Activated CD4-positive, alpha-beta T cell treated with anti-CD3 and anti-CD28 coated beads, Interleukin-2, amount 10 ng/mL, durations not matched to agents 7 days and 5 days (primary cell): ENCODE measurements around the gene TIMELESS. TPM values are rescaled to one million over a fixed set of nuclear protein-coding genes. Genes with fewer than 3 reads are reported as not detected.
"Not testable (repeated sequence)": the region's sequence is repeated elsewhere in the genome, so short reads cannot be mapped to it uniquely, and the experiment has no call there.

Experiments used
- CTCF ChIA-PET: fragments of 350-600 bp; sonication (Branson Sonifier 250); formaldehyde crosslinking; loops from one replicate; lab custom pipeline; 2021; ENCODE audit warnings: antibody characterized with exemption; lab: Charles Lee
- POLR2A ChIA-PET: fragments of 350-600 bp; sonication (Branson Sonifier 250); formaldehyde crosslinking; loops from one replicate; lab custom pipeline; 2021; ENCODE audit warnings: antibody characterized with exemption; lab: Charles Lee
- DNase-seq: peaks from one replicate; pipeline ENCODE4 v3.0.0-alpha.2; 2020
- H3K27ac Mint-ChIP-seq: one replicate; pipeline ENCODE4 v1.8.0; 2021; ENCODE audit warnings: mild to moderate bottlenecking, moderate library complexity, mixed read lengths
- H3K27me3 Mint-ChIP-seq: one replicate; pipeline ENCODE4 v1.8.0; 2021; ENCODE audit warnings: mixed read lengths
- H3K36me3 Mint-ChIP-seq: one replicate; pipeline ENCODE4 v1.8.0; 2021; ENCODE audit warnings: low read depth, mixed read lengths
- H3K4me1 Mint-ChIP-seq: one replicate; pipeline ENCODE4 v1.8.0; 2021; ENCODE audit warnings: mixed read lengths
- H3K4me3 Mint-ChIP-seq: one replicate; pipeline ENCODE4 v1.8.0; 2021; ENCODE audit warnings: mild to moderate bottlenecking, moderate library complexity, mixed read lengths
- H3K9me3 Mint-ChIP-seq: one replicate; pipeline ENCODE4 v1.8.0; 2021; ENCODE audit warnings: mixed read lengths
- total RNA-seq, 2 experiments: library from RNA; stranded (reverse); gene quantifications; one replicate each; pipeline ENCODE4 v1.2.3, GENCODE V29; 2021

Gene TIMELESS, protein sequence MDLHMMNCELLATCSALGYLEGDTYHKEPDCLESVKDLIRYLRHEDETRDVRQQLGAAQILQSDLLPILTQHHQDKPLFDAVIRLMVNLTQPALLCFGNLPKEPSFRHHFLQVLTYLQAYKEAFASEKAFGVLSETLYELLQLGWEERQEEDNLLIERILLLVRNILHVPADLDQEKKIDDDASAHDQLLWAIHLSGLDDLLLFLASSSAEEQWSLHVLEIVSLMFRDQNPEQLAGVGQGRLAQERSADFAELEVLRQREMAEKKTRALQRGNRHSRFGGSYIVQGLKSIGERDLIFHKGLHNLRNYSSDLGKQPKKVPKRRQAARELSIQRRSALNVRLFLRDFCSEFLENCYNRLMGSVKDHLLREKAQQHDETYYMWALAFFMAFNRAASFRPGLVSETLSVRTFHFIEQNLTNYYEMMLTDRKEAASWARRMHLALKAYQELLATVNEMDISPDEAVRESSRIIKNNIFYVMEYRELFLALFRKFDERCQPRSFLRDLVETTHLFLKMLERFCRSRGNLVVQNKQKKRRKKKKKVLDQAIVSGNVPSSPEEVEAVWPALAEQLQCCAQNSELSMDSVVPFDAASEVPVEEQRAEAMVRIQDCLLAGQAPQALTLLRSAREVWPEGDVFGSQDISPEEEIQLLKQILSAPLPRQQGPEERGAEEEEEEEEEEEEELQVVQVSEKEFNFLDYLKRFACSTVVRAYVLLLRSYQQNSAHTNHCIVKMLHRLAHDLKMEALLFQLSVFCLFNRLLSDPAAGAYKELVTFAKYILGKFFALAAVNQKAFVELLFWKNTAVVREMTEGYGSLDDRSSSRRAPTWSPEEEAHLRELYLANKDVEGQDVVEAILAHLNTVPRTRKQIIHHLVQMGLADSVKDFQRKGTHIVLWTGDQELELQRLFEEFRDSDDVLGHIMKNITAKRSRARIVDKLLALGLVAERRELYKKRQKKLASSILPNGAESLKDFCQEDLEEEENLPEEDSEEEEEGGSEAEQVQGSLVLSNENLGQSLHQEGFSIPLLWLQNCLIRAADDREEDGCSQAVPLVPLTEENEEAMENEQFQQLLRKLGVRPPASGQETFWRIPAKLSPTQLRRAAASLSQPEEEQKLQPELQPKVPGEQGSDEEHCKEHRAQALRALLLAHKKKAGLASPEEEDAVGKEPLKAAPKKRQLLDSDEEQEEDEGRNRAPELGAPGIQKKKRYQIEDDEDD
- total RNA-seq = 10 to 100 TPM; 59.5 to 63.6 TPM

DNA sequence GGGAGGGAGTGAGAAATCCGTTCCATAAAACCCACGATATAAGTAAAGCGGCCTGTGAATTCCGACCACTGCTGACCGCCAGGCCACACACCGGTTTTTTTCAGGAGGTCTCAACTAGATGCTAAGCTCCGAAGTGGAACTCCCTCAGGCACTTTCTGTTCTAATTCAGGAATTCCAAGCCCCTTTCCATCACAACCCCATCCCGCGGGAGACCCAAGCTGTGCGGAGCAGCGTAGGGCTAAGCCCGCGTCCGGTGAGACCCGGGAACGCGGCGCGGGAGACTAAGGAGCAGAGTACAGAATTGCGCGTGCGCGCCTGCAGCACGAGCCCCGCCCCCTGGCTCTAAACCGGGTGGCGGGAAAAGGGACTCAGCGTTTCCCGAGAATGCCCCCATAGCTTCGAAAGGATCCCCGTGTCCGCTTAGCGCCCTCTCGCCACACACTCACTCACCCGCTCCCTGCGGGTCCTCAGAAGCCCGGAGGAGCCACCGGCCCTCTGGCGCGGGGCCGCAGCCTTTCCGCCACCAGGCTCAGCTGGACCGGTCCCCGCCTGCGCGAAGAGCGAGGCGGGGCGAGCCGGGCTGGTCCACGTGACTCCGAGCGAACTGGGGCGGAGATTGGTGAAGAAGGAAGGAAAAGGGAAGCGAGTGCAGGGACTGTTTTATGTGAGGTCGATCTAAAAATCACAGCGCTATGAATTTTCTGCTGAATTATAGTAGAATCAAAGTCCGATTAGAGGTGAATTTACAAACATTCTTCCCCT, at the start of gene TIMELESS:
Gene TIMELESS (minus strand): TSS at position 567 of the 762 bp plus-strand sequence. CDS start 15,256 bp downstream, outside the sequence.
- Mint-ChIP-seq H3K36me3 (peaks cover 21% of the 10 kb centered on the region), H3K9me3 (peaks cover 3% of the 10 kb centered on the region), H3K27ac (peak within 1 kb of the TSS; percentile 89), H3K4me1 (peaks cover 37% of the 10 kb centered on the region), H3K27me3 (no peaks in the 10 kb centered on the region), H3K4me3 (peak within 1 kb of the TSS; percentile 86)
- POLR2A ChIA-PET = interaction anchor here (0.5 to 0.7 kb wide), 4 partner anchors 72 to 519 kb away, joined by 3 to 9 read pairs (median 4); partner anchors contain the start of gene RAB5B
- peak; percentile 88 for DNase-seq
- CTCF ChIA-PET = interaction anchor here (1.0 to 4.5 kb wide), 7 partner anchors 9 to 298 kb away, joined by 3 to 38 read pairs (median 4); partner anchors contain the start of genes SMARCC2 and STAT2

DNA sequence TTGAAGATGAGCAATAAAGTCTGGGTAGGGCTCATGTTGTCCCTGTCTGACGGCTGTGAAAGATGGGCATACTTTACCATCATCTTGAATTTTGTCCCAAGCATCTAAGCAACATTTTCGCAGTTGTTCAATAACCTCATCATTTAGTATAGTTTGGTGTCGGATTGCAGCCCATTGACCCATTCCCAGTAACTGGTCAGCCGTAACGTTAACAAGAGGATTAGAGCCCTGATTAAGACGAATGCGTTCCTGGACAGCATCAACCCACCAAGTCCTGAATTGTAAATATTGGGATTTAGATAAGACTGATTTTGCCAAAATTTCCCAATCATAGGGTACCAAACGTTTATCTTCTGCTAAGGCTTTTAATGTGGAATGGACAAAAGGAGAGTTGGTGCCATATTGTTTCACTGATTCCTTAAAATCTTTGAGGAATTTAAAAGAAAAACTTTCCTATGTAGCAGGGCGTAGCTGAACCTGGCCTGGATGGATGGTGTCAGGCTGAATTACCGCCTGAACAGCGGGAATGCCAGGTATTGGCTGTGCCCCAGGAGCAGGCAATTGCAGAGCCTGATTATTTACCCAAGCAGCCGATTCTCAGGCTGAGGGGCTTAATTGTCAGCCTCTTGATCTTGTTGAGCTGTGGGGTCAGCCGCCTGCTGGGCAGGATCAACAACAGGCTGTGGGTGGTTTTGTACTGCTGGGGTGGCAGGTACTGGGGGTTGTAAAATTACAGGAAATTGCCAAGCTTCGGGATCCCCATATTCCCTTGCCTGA, 49.1 kb upstream of the TIMELESS start:
- H3K4me1 Mint-ChIP-seq, CTCF ChIA-PET, H3K9me3 Mint-ChIP-seq, H3K27ac Mint-ChIP-seq, H3K36me3 Mint-ChIP-seq, H3K27me3 Mint-ChIP-seq, DNase-seq, POLR2A ChIA-PET, H3K4me3 Mint-ChIP-seq: not testable (repeated sequence)

DNA sequence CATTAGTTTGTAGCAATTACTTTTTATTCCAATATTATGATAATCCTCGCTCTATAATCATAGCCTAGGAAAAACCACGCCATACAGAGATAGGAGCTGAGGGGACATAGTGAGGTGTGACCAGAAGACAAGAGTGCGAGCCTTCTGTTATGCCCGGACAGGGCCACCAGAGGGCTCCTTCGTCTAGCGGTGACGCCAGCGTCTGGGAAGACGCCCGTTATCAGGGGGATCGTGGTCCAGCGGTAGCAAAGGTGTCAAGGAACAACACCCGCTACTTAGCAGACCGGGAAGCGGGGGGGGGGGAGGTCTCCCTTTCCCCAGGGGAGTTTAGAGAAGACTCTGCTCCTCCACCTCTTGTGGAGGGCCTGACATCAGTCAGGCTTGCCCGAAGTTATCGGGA, 47.5 kb upstream of the TIMELESS start:
- H3K9me3 Mint-ChIP-seq, H3K4me3 Mint-ChIP-seq, POLR2A ChIA-PET, H3K4me1 Mint-ChIP-seq, H3K27ac Mint-ChIP-seq, H3K36me3 Mint-ChIP-seq: not testable (repeated sequence)
- peaks cover 14% of the 10 kb centered on the region for H3K27me3 Mint-ChIP-seq
- CTCF ChIA-PET = interaction anchor here (1.0 to 1.5 kb wide), 2 partner anchors 11 to 352 kb away, joined by 3 to 5 read pairs; no protein-coding TSS in a partner anchor
- DNase-seq = peak; percentile 40

DNA sequence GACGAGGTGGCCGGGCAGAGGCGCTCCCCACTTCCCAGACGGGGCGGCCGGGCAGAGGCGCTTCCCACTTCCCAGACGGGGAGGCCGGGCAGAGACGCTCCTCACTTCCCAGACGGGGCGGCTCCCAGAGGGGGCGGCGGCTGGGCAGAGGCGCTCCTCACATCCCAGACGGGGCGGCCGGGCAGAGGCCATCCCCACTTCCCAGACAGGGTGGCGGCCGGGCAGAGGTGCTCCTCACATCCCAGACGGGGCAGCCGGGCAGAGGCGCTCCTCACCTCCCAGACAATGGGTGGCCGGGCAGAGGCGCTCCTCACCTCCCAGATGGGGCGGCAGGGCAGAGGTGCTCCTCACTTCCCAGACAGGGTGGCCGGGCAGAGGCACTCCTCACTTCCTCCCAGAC, 45.3 kb upstream of the TIMELESS start:
- POLR2A ChIA-PET, CTCF ChIA-PET: not testable (repeated sequence)

DNA sequence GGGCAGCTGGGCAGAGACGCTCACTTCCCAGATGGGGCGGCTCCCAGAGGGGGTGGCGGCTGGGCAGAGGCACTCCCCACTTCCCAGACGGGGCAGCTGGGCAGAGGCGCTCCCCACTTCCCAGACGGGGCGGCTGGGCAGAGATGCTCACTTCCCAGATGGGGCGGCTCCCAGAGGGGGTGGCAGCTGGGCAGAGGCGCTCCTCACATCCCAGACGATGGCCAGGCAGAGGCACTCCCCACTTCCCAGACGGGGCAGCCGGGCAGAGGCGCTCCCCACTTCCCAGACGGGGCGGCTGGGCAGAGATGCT, 44.8 kb upstream of the TIMELESS start:
- POLR2A ChIA-PET, H3K4me1 Mint-ChIP-seq: not testable (repeated sequence)

More for the DNA sequence above, 45.3 kb upstream of the TIMELESS start:
- H3K4me3 Mint-ChIP-seq, H3K27ac Mint-ChIP-seq, DNase-seq, H3K36me3 Mint-ChIP-seq, H3K4me1 Mint-ChIP-seq, H3K9me3 Mint-ChIP-seq: not testable (repeated sequence)
- peaks cover 27% of the 10 kb centered on the region for H3K27me3 Mint-ChIP-seq

DNA sequence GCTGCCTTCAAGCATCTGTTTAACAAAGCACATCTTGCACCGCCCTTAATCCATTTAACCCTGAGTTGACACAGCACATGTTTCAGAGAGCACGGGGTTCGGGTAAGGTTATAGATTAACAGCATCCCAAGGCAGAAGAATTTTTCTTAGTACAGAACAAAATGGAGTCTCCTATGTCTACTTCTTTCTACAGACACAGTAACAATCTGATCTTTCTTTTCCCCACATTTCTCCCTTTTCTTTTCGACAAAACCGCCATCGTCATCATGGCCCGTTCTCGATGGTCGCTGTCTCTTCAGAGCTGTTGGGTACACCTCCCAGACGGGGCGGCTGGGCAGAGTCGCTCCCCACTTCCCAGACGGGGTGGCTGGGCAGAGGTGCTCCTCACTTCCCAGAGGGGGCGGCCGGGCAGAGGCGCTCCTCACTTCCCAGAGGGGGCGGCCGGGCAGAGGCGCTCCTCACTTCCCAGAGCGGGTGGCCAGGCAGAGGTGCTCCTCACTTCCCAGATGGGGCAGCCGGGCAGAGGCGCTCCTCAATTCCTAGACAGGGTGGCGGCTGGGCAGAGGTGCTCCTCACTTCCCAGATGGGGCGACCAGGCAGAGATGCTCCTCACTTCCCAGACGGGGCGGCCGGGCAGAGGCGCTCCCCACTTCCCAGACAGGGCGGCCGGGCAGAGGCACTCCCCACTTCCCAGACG, 44.3 kb upstream of the TIMELESS start:
- H3K9me3 Mint-ChIP-seq, CTCF ChIA-PET, H3K36me3 Mint-ChIP-seq, POLR2A ChIA-PET, H3K27ac Mint-ChIP-seq, H3K4me3 Mint-ChIP-seq, DNase-seq, H3K4me1 Mint-ChIP-seq: not testable (repeated sequence)
- peaks cover 32% of the 10 kb centered on the region for H3K27me3 Mint-ChIP-seq

More for the DNA sequence above, 44.8 kb upstream of the TIMELESS start:
- H3K9me3 Mint-ChIP-seq, CTCF ChIA-PET, H3K27ac Mint-ChIP-seq, H3K4me3 Mint-ChIP-seq, H3K36me3 Mint-ChIP-seq, DNase-seq: not testable (repeated sequence)
- peaks cover 30% of the 10 kb centered on the region for H3K27me3 Mint-ChIP-seq

DNA sequence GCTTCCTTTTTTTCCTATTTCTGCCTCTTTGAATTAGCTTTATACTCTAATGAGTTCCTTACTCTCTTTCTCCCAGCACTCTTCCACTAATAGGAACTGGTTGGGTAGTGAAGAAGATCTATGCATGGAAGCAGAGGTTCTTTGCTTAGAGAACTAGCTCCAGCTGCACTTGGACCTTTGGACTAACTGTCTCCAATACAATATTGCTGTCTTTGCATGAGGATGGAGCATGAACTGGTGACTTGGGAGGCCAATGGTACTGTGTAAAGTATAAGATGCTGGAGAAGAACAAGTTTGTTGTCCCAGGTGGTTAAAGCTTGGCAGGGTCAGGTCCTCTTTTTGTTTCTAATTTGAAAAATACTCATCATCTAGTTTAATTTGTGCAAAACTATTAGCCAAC, 41.1 kb upstream of the TIMELESS start:
- DNase-seq = no peak
- Mint-ChIP-seq H3K27me3 (peaks cover 53% of the 10 kb centered on the region), H3K36me3 (peaks cover 5% of the 10 kb centered on the region), H3K9me3 (no peaks in the 10 kb centered on the region), H3K4me1 (peaks cover 17% of the 10 kb centered on the region), H3K4me3 (no peak overlapping the region), H3K27ac (no peak overlapping the region)
- ChIA-PET CTCF (interaction anchor here (0.9 to 1.3 kb wide), 3 partner anchors 21 to 300 kb away, joined by 3 read pairs; no protein-coding TSS in a partner anchor), POLR2A (no interaction called here)

DNA sequence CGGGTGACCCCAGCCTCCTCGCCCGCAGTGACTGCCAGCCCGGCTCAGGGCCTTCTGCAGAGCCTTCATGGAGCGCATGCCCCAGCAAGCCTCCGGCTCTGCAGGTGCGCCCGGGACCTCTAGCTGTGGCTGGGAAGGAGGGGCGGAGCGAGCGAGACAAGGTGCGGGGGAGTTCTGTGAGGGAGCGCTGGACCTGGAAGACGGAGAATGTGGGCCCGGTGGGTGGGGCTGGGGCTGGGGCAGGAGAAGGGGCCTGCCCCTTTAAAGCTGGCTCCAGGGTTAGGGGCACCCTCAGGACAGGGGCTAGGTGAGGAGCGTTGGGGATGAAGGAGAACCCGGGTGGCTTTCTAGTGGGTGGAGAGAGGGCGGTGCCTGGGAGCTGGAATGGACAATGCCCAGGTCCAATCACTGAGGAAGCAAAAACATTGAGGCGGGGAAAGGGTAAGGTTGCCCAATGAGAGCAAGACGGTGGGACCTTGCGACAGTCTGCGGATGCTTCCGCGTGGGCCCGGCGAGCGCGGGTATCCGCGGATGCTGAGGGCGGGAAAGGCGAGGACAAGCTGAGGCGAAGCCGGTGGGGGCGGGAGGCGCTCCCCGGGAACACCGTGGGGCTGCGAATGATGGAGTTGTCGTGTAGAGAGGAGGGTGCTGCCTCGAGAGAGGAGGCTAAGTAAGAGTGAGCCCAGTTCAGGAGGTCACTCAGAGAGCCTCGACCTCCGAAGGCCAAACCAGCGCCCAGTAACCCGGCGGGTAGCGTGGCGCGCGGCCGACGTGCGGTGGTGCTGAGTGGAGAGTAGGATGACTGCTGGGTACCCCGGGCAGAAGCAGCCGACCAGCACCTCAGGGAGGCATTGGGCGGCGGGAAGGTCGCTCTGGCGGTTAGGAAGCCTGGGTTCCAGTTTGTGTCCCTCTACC, 39.1 kb upstream of the TIMELESS start, which contains the start of gene GLS2:
Gene GLS2 (minus strand): TSS at position 121 of the 915 bp plus-strand sequence. CDS start 43 bp downstream, at position 78.
- Mint-ChIP-seq H3K4me1 (peaks cover 17% of the 10 kb centered on the region), H3K4me3 (peak within 1 kb of the TSS; percentile 73), H3K36me3 (peaks cover 5% of the 10 kb centered on the region), H3K27me3 (peaks cover 53% of the 10 kb centered on the region), H3K9me3 (no peaks in the 10 kb centered on the region), H3K27ac (peak within 1 kb of the TSS; percentile 78)
- ChIA-PET POLR2A (no interaction called here), CTCF (interaction anchor here (0.7 to 1.3 kb wide), 6 partner anchors 13 to 376 kb away, joined by 3 read pairs; no protein-coding TSS in a partner anchor)
- peak; percentile 79 for DNase-seq

DNA sequence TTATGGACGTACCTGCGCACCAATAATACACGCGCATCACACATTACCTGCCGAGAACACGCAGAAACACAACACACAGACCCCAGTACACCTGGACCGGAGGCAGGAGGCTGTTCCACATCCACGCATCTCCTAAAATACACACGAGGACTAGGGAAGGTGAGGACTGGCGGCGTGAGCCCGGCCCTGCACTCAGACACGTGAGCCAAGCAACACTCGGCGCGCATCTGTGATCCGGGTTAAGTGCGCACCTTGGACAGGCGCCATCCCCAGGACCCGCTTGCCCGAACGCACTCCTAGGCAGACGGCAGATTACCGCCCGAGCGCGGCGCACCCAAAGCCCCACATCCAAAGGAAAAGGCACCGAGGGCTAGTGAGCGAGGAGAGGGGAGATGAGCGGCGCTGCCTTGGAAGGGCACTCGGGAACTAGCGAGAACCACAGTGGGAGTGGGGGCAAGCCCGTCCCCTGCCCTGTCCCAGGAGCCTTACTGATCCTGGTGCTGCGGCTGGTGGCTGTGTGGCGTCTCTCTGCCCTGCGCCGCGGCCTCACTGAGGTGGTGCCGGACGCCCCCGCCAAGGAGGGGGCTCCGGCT, 38.3 kb upstream of the TIMELESS start:
- ChIA-PET POLR2A (no interaction called here), CTCF (interaction anchor here (1.0 to 1.3 kb wide), 2 partner anchors 18 to 27 kb away, joined by 3 read pairs; no protein-coding TSS in a partner anchor)
- peak; percentile 28 for DNase-seq
- Mint-ChIP-seq H3K4me3 (peak overlapping the region; percentile 73), H3K27ac (peak overlapping the region; percentile 78), H3K9me3 (no peaks in the 10 kb centered on the region), H3K27me3 (peaks cover 50% of the 10 kb centered on the region), H3K4me1 (peaks cover 17% of the 10 kb centered on the region), H3K36me3 (peaks cover 5% of the 10 kb centered on the region)

DNA sequence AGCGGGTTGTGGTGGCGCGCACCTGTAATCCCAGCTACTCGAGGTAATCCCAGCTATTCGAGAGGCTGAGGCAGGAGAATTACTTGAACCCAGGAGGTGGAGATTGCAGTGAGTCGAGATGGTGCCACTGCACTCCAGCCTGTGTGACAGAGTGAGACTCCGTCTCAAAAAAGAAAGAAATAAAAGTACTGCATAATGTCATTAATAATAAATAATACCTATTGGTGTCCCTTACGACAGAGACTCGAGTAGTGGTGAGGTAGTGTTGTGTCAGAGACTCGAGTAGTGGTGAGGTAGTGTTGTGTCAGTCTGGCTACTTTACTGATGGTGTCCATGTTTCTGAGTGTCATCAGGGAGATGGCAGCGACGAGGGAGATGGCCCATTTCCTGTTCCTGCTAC, 37.5 kb upstream of the TIMELESS start:
- Mint-ChIP-seq H3K27ac (no peak overlapping the region), H3K4me3 (no peak overlapping the region), H3K9me3 (no peaks in the 10 kb centered on the region), H3K27me3 (peaks cover 48% of the 10 kb centered on the region), H3K4me1 (peaks cover 17% of the 10 kb centered on the region), H3K36me3 (peaks cover 5% of the 10 kb centered on the region)
- CTCF ChIA-PET = interaction anchor here (0.6 to 1.1 kb wide), 2 partner anchors 22 to 28 kb away, joined by 3 to 5 read pairs; no protein-coding TSS in a partner anchor
- DNase-seq = no peak
- POLR2A ChIA-PET = no interaction called here
